ELF-1 (cell line): ENCODE measurements around the gene SPEM1.

Experiments
- DNase-seq: peaks from one replicate; pipeline ENCODE4 v3.0.0-alpha.2; 2016; ENCODE audit warnings: low read depth, low spot score

SPEM1 gene

DNA sequence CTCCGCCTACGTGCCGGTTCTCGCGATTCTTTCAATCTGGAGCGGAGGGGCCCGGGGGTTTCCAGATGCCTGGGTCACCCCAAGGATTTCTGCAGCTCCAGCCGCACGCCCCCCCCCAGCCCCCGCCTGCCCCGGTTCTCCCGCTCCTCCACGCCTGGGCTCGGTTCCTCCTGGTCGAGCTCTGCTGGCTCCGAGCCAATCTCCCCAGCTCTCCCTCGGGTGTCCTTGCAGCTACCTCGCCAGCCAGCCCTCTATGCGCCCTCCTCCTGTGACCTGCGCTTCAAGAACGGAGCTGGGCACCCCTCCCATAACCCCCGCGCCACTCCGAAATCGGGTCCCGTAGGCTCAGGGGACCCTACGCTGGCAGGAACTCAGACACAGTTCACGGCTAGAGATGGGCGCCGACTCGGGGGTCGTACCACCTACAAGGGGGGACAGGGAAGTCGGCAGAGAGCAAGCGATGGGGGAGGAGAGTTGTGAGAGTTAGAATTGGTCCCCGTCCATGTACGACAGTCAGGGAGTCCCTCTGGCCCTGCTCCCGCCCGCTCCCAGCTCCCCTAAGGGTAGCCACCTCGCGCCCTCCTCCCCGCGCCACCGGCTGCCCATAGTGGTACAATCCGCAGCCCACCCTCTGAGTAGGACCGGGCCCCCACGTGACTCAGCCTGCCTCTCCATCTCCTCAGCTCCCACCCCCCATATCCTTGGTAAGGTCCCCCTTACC lies 20.1 kb downstream of the SPEM1 start:
- peak; percentile 59 for DNase-seq

DNA sequence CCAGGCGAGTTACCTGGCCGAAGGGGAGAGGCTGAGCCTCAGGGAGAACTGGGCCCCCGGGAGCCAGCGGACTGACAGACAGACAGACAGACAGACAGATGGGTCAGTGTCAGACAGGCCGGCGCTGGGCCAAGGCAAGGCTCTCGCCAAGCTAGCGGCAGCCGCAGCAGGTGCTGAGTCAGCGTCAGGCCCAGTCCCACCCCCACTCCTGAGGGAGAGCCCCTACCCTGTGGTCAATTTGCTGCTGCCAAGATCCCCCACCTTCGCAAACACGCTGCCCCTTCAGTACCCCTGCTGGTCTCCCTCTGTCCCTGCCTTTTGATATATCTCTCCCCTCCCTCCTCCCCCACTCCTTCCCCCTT lies 20.7 kb downstream of the SPEM1 start:
- peak; percentile 71 for DNase-seq

DNA sequence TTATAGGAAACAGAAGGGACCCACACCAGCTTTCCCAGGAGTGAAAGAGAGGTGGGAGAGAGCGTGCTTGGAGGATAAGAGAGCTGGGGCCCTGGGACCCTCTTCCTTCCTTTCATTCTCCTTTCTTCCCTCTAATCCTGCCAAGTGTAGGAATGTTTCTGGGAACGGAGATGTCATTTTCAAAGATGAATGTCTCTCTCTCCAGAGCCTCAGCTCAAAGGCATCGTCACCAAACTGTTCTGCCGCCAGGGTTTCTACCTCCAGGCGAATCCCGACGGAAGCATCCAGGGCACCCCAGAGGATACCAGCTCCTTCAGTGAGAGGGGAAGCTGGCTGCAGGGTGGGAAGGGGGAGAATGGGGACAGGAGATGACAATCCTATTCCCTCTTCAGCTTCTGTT lies 21.1 kb downstream of the SPEM1 start:
- peak; percentile 20 for DNase-seq

DNA sequence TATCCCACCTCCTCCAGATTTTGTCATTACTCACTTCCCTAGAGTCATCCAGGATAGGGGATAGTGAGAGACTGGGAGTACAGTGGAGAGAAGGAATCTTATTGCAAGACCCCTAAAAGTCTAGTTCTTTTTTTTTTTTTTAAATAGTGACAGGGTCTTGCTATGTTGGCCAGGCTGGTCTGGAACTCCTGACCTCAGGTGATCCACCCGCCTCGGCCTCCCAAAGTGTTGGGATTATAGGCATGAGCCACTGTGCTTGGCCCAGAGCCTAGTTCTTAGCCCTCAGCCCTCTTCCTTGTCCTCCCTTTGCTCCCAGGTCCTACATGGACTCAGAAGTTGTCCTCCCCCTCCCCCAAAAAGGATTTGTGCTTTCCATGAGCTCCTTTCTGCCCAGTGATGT lies 22.0 kb downstream of the SPEM1 start:
- DNase-seq: no peak

DNA sequence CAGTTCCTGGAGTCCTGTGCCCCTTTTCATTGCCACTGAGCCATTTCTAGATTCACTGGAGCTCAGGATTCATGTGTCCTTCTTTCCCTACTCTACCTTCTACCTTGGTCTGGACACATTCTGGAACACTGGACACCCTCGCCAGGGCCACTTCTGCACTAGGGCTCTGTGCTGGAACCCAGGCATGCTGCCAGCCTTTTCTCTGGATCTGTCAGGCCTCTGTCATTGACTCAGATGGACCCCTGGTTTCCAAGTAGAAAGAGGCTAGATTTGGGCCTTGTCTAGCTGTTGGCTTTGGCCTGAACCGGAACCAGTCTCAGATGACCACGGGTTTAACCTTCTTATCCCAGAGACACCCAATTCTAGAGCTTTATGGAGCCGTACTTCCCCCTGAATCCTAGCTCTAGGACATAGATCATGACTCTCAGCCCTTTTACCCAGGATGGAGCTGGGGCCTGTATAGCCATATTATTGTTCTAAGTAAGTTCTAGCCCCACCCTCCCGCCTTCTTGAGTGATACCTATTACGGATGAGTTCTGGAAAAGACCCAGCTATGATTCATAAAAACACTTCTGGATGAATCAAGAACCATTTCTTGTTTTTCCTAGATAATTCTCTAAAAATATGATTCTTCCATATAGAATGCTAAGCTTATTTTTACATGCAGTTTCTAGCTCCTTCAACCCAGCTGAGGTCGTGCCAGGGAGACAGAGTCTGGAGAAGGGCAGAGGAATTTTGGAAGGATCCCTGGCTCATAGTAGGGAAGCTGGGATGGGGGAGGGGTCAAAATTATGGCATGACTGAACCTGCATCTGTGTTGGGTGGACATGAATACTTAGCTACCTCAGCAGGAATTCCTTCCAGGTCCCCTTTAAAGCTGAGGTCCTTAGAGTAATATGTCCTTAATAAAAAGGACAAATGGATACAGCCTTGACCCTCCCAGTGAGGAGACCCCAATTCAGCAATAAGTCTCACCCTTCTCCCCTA lies 23.7 kb downstream of the SPEM1 start:
- DNase-seq: no peak

DNA sequence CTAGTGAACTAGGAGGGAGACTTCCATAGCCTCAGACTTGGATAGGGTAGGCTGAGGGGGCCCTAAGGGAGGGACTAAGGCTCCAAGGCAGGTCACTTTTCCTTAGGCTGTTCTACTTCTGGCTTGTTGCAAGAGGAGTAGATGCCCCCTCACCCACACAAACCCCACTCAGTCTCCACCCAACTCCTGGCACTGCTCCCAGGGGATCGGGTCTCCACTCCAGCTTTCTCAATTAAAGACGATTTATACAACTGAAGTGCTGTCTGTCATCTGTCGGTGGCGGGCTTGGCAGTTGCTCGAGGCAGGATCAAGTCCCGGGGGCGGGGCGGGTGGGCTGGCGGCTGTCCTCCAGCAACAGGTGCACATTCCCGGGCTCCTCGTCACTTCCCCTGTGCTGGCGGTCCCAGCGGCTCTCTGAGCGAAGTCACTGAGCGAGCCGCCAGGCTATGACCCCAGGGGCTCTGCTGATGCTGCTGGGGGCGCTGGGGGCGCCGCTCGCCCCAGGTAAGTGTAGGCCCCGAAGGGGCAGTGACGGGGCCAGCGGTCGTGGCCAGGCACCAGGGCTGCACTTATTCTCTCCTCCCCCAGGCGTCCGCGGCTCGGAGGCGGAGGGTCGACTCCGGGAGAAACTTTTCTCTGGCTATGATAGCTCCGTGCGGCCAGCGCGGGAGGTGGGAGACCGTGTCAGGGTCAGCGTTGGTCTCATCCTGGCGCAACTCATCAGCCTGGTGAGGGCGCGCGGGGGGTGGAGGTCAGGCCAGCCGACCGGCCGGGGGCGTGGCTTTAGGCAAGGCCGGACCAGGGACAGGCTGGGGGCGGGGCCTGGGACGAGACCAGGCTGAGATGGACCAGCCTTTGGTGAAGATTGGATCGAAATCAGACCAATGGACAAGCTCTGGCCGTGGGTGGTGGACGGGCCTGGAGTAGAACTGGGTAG lies 24.8 kb downstream of the SPEM1 start, which contains the start of gene CHRNB1:
Gene CHRNB1, plus strand, starts transcription at position 380 of the 937 bp plus-strand sequence. Its CDS starts 67 bp downstream, at position 447.
- peak; percentile 88 for DNase-seq

DNA sequence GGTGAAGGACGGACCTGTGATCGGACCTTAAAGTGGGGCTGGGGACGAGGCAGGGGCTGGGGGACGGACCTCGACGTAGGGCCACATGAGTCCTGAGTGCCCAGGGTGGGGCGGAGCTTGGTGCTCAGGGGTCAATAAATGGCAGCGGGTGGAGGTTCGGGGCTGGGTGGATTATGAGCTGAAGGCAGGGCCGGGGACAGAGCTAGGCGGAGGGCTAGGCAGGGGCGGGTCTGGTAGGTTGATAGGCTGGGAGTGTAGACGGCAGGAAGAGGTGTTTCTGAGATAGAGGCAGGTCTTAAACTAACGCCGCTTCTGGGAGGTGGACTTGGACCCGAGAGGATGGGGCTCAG lies 25.5 kb downstream of the SPEM1 start:
- DNase-seq: peak; percentile 84

DNA sequence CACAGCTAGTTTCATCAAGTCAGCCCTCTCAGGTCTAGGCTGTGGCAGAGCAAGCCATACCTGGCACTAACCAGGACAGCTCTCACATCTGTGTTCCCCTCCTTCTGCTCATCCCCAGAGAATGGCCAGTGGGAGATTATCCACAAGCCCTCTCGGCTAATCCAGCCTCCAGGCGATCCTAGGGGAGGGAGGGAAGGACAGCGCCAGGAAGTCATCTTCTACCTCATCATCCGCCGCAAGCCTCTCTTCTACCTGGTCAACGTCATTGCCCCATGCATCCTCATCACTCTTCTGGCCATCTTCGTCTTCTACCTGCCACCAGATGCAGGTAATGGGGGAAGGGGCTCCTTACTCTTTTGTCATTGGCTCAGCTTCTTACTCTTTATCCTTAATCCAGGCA lies 28.3 kb downstream of the SPEM1 start:
- no peak for DNase-seq

DNA sequence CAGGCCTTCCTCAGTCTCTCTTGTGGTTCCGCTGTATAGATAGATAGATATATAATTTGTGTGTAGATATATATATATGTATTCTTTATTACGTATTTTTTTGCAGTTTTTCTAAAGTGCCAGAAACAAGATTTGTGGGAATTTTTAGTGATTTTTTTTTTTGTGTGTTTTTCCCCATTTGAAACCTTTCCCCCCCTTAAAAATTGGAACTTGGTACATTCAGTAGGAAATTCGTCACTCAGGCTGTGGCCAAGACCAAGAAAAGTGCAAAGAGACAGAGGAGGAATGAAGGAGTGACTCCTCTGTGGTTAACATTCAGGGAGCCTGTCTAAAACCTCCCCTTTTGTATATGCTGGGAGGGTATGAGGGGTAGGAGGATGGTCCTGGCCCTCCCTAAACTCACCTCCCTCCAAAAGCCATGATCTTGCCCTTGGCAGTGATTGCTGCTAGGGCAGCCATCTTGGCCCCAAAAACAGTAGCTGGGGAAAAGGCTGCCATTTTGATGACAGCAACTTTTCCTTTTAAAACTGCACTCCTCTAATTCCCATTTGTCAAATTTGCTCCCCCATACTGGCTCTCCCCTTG lies 39.9 kb downstream of the SPEM1 start:
- no peak for DNase-seq

DNA sequence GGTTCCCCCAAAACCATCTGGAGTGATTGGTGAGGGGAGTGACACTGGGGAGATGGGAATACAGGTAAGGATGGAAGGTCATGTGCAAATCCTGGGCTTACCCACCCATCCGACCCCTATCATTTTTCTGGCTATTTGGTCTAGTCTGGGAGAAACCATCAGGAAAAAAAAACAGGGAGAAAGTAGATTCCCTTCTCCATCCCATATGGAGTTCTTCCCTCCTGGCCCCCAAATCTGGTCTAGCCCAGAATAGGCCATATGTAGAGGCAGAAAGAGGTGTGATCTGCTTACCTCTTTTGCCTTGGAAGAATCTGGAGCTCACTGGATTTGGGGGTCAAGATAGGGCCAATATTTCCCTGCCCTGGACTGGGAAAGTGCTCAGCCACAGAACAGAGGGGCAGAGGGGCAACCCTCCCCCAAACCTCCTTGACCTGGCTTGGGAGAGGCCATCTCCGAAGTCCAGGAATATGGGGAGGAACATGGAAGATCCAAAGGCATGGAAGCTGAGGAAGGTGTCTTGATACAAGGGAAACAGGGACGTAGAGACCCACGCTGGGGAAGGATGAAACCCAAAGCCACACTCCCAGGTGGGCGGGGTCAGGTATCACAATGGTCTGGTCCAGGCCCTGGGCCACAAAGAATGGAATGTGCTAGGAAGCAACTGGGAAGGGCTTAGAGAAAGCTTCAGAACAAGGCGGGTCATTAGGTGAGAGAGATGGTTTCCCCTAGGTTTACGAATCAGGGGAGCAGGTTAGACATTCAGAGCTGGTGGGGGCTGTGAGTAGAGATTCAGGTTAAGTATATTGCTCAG lies 40.9 kb downstream of the SPEM1 start:
- peak; percentile 68 for DNase-seq

DNA sequence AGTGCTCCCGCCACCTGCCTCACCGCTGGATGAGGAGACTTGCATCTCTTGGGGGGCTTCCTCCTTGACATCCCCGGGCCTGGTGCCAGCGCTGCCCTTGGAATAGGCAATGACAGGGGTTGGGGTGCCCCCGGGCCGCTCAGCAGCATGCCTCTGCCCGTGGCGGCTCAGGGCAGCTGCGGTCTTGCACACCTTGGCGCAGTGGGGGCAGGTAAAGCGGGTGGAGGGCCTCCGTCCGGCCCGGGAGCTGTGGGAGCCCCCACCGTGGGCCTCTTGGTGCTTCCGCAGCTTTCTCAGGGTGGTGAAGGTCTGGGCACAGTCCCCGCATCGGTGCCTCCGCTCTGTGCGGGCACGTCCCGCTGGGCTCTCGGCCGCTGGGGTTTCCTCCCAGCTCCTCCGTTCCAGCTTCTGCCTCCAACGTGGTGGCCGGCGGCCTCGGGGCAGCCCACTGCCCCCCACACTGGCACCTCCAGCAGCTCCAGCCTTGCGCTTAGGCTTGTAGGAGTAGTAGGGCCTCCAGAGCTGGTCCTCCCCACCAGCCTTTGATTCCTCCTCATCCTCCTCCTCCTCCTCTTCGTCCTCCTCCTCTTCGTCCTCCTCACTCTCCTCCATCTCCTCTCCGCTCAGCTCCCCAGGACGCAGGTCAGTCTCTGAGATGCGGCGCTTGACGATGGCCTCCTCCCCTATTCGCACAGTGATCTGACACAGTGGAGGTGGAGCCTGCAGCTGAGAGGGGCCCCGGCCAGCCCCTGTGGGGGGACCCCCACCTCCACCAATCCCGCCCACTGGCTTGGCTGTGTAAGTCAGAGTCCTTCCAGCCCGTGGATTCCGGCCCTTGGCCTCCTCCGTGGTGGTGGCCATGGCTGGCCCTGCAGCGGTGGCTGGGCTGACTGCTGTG lies 42.6 kb downstream of the SPEM1 start:
- no peak for DNase-seq

DNA sequence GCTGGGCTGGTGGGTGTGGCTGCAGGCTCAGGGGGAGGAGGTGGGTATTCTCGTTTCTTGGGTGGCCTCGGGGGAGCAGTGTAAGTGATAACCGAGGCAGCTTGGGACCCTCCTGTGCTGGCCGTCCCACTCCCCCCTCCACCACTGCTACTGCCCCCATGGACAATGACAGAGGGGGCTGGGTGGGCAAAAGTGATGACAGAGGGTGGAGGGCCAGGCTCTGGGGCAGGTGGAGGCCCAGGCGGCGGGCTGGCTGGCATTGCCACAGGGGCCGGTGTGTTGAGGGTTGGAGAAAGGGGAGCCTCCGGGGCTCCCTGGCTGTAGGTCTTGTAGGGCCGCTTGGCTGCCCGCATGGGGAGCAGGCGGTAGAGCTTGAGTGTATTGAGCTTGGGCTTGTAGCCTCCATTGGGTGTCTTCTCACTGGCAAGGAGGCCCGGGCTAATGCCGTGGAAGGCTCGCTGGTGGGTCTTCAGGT lies 43.3 kb downstream of the SPEM1 start:
- DNase-seq: no peak

DNA sequence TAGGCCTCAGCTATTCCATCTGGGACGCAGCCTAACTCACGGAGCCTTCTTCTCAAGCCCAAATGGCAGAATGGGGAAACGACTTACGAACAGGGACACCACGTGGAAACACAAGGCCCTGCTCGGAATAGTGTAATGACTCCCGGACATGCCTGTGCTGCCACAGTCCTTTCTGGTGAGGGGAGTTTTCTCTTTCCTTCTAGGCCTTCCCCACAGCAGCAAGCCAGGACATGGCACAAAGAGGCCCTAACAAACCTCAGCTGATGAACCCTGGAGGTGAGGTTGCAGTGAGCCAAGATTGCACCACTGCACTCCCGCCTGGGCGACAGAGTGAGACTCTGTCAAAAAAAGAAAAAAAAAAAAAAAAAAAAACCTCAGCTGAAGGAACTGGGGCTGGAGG lies 44.0 kb downstream of the SPEM1 start:
- no peak for DNase-seq

DNA sequence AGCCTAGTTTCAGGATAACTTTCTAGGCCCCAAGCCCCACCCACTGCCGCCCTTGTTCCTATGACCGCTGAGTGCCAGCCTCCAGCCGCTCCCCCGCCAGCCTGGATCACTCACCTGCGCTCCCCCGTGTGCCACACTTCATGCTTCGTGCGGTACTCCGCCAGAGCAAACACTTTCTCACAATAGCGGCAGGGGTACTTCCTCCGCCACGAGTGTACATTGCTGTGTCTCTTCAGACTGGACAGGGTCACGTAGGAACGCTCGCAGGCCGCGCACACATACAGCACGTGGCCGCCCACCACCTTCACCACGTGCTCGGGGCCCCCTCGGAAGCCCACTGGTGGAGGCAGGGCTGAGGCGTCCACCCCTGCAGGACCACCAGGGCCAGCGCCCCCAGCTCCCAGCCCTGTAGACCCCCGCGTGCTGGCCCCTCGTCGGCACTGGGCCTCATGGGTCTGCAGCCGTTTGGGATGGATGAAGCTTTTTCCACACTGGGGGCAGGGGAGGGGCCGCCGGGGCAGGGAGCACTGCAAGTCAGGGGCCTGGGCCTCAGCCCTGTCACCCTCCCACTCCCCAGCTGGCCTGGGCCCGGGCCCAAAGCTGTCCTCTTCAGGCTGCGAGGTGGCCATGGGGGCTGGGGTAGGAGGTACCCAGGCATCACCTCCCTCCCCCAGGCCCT lies 45.6 kb downstream of the SPEM1 start:
- DNase-seq: no peak

DNA sequence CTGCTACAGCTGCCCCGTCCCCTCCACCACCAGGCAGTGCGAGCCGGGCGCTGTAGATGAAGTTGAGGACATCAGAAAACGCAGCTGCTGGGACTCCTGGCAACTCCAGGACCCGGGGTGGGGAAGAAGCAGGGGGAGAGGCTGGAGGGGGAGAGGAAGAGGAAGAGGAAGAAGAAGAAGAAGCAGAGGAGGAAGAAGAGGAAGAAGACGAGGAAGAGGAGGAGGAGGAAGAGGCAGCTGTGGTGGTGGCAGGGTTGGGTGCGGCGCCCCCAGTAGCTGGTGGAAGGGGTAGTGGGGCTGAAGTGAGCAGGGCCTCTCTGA lies 46.2 kb downstream of the SPEM1 start:
- no peak for DNase-seq

DNA sequence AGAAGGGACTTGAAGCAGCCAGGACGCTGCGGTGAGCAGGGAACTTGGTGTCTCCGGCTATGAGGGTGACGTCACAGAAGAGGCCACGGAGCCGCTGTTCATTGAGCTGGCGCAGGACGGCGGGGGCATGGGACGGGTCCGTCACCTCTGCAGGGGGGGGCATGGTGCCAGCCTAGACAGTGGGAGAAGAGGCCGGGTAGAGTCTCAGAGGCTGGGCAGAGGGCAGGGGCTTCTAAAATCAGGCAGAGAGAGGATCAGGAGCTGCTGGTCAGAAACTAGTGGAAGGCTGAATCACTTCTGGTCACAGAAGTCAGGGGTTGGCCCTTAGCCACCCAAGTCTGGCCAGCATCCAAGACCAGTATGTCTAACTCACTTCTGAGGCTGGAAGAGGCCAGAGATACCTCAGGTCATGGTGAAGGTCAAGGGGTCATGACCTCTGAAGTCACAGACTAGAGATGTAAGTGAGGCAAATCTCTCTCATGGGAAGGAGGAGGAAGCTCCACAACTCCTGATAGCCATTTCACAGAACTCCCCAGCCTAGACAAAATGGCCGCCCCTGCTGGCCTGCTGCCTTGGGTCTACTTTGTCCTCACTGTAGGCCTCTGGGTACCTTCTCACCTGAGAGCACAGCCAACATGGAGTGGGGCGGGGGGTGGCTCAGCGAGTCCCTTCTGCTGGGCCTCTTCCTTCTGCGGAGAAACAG lies 46.7 kb downstream of the SPEM1 start:
- DNase-seq: no peak

DNA sequence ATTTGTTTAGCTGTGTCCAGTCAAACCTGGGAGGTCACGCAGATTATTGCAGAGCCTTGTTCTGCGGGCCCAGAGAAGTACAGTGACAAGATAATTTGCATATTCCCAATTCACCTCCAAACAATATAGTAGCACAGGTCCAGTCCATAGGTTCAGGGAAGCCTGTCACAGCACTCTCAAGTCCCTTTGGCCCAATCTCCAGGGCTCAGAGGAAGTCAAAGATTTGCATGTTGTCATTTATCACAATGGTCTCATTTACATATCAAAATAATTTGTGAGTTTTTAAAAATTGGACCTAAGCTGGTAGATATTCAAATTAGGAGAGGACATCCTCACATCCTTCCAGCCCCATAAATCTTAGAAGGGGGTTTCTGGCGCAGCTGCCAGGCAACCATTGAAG lies 47.4 kb downstream of the SPEM1 start:
- no peak for DNase-seq

DNA sequence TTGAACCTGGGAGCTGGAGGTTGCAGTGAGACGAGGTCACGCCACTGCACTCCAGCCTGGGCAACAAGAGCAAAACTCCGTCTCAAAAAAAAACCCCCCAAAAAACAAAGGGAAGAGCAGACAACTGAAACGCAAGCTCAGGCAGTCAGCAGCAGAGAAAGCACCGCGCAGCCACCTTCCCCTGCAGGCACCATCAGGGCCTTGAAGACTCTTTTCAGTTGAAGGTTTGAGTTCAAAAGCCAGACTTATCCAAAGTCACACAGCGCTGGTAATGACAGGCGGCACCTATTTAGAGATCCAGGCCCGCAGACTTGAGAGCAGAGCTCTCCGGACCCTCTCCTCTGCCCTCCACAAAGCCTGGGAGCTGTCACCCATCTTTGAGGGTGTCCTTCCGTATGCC lies 48.2 kb downstream of the SPEM1 start:
- DNase-seq: no peak
